Heart right ventricle (tissue), 16 donors: ENCODE data around the gene GPR176. TPM values are rescaled to one million over a fixed set of nuclear protein-coding genes. Genes with fewer than 3 reads are reported as not detected.

Experiments used
- ATAC-seq, 8 donors: fragments of 200-7000 bp; cut with Tn5 transposase; one replicate each; pipeline ENCODE4 v1.9.1; 2020; ENCODE audit warnings: mild to moderate bottlenecking in 8 of 8, moderate library complexity in 8 of 8, moderate number of reproducible peaks in 1 of 8
- DNase-seq, 2 donors: peaks; one replicate each; pipeline ENCODE4 v3.0.0-alpha.2; 2020
- H3K27ac ChIP-seq, 10 donors: fragments of 200-600 bp; sonication (generic) in 2 of 10; one replicate each; pipeline versions ENCODE4 v1.5.0 to v1.8.0; 2020 to 2022; ENCODE audit warnings: mild to moderate bottlenecking in 3 of 10
- H3K27me3 ChIP-seq, 7 donors: fragments of 200-600 bp; one replicate each; pipeline ENCODE4 v1.8.0; 2021 to 2022; ENCODE audit warnings: mild to moderate bottlenecking in 2 of 7
- H3K36me3 ChIP-seq, 9 donors: fragments of 200-600 bp; sonication (generic) in 1 of 9; one replicate each; pipeline versions ENCODE4 v1.5.0 to v1.8.0; 2020 to 2022; ENCODE audit warnings: mild to moderate bottlenecking in 2 of 9
- H3K4me1 ChIP-seq, 9 donors: fragments of 200-600 bp; sonication (generic) in 1 of 9; one replicate each; pipeline versions ENCODE4 v1.5.0 to v1.8.0; 2020 to 2022; ENCODE audit warnings: mild to moderate bottlenecking in 4 of 9
- H3K4me3 ChIP-seq, 10 donors: fragments of 200-600 bp; sonication (generic) in 2 of 10; one replicate each; pipeline versions ENCODE4 v1.5.0 to v1.8.0; 2020 to 2022; ENCODE audit warnings: mild to moderate bottlenecking in 7 of 10, moderate library complexity in 2 of 10
- H3K9me3 ChIP-seq, 11 donors: fragments of 200-600 bp in 10 of 11; sonication (generic) in 2 of 11; one replicate each; pipeline versions ENCODE4 v1.5.0 to v1.8.0; 2013 to 2022; ENCODE audit warnings: mild to moderate bottlenecking in 2 of 11, control low read depth in 1 of 11, moderate library complexity in 1 of 11
- CTCF ChIP-seq, 9 donors: fragments of 200-600 bp; sonication (generic) in 2 of 9; IDR thresholded peaks; one replicate each; pipeline versions ENCODE4 v1.5.0 to v1.8.0; 2021 to 2022; ENCODE audit warnings: antibody characterized with exemption in 9 of 9, mild to moderate bottlenecking in 5 of 9, moderate library complexity in 1 of 9
- WGBS, 2 donors: extraction: QIAGEN DNeasy Blood & Tissue Kit; methylation state at CpG; one replicate each; pipeline ENCODE4 v1.1.7; 2013; ENCODE audit warnings: inconsistent platforms in 1 of 2; 5-methylcytosine and 5-hydroxymethylcytosine counted together
- intact Hi-C, 10 donors: fragments of 100-400 bp; cut with DNase I; formaldehyde crosslinking; loops; one replicate each; pipeline versions ENCODE4 v1.11.1 to v1.14.2; 2022
- polyA plus RNA-seq, 2 donors: library from polyadenylated mRNA; stranded (reverse); fragments of 200-250 nt; gene quantifications; one replicate each; pipeline ENCODE4 v1.2.3, GENCODE V29; 2013
- total RNA-seq, 10 donors: library from RNA; stranded (reverse); fragmentation: NEBNext Ultra II Directional in 3 of 10; extraction: Animal tissue kit (Norgen Biotek cat#: 25700) in 3 of 10; gene quantifications; one replicate each; pipeline versions ENCODE4 v1.2.1 to v1.2.4, GENCODE V29; 2021 to 2023
- donor health status: Arrhythmogenic right ventricular cardiomyopathy.
- donor health status: ischemic (EF 13 %, LVEDD 7.1; RV severe dilation, severe dysfunction).
- donor health status: healthy with polysubstance abuse.
- donor health status: DM: no; HTN: yes; CAD: no.
- donor health status: DM: no; HTN: no; CAD: no.
- donor health status: ischemic (EF 25% LVEDD 6.9; RV normal size, moderate dysfunction).
- donor health status: ischemic (EF 25% LVEDD 5.7; RV mildly dilated, moderate dysfunction).
- donor health status: healthy.
- donor health status: DM: yes; HTN: yes; CAD: no.
- donor health status: Ischemic cardiomyopathy.
- donor health status: ischemic (EF 35%, LVEDD 5.7; RV mildly dilated, moderate dysfunction).
- donor health status: nonischemic (EF 11% LVEDD 7.7; RV severe dilation, severe dysfunction).
- donor health status: DM: yes; HTN: yes; CAD: no.
- donor health status: PGD.
- donor health status: ischemic (EF 29% LVEDD 5.4; RV normal size, mild dysfunction).
- donor health status: nonischemic (EF 23%, LVEDD 6.1; RV moderate dilation, normal function).

The GPR176 gene
- total and polyA plus RNA-seq, 12 donors = 0.87 to 3.1 (median 1.6) TPM

- Histone ChIP-seq H3K4me1 (peaks cover 0 to 18% (median 0%) of the 10 kb centered on the region in 9 donors), H3K27ac (no peak overlapping the region), H3K36me3 (no peaks in the 10 kb centered on the region), H3K4me3 (no peak overlapping the region), H3K9me3 (no peaks in the 10 kb centered on the region), H3K27me3 (no peaks in the 10 kb centered on the region)
- 89 to 98% methylated on average over 2 of the region's 2 CpGs for WGBS, 2 donors
- intact Hi-C loops = loop anchor here in 7 of 10 donors (5.0 to 10.0 kb wide), 4 partner anchors 76 to 188 kb away; no protein-coding TSS in a partner anchor
- no peak for TF ChIP-seq CTCF (IDR thresholded peaks at IDR 0.05)
- no peak for ATAC-seq
- DNase-seq = no peak
Measured at GRCh38 chr15:39870537-39870936, 49.5 kb downstream of the GPR176 start.

GRCh38 chr15:39869858-39870515, 50.1 kb downstream of the GPR176 start:
- ATAC-seq (peak in 3 of 8 donors; percentile 57 to 77 (median 67)), DNase-seq (peak in 1 of 2 donors; percentile 11)
- Histone ChIP-seq H3K9me3 (no peaks in the 10 kb centered on the region), H3K4me1 (peaks cover 0 to 18% (median 0%) of the 10 kb centered on the region in 9 donors), H3K36me3 (no peaks in the 10 kb centered on the region), H3K27ac (no peak overlapping the region), H3K4me3 (no peak overlapping the region), H3K27me3 (no peaks in the 10 kb centered on the region)
- TF ChIP-seq CTCF (IDR thresholded peaks at IDR 0.05) = no peak
- intact Hi-C loops = loop anchor here in 7 of 10 donors (5.0 to 10.0 kb wide), 4 partner anchors 75 to 188 kb away; no protein-coding TSS in a partner anchor
- WGBS, 2 donors = 48 to 62% methylated on average over 4 of the region's 4 CpGs

GRCh38 chr15:39869254-39869653, 50.8 kb downstream of the GPR176 start:
- H3K27me3 ChIP-seq = no peaks in the 10 kb centered on the region
- no peak for DNase-seq
- H3K27ac ChIP-seq = no peak overlapping the region
- no peak for TF ChIP-seq CTCF (IDR thresholded peaks at IDR 0.05)
- intact Hi-C loops = no loop called here
- peaks cover 0 to 18% (median 0%) of the 10 kb centered on the region in 9 donors for H3K4me1 ChIP-seq
- H3K36me3 ChIP-seq = no peaks in the 10 kb centered on the region
- H3K9me3 ChIP-seq = no peaks in the 10 kb centered on the region
- H3K4me3 ChIP-seq = no peak overlapping the region
- ATAC-seq = no peak
- WGBS, 2 donors = 77 to 80% methylated on average over 4 of the region's 4 CpGs

GRCh38 chr15:39868396-39868795, 51.7 kb downstream of the GPR176 start:
- H3K4me3 ChIP-seq = no peak overlapping the region
- no peaks in the 10 kb centered on the region for H3K27me3 ChIP-seq
- no peak for TF ChIP-seq CTCF (IDR thresholded peaks at IDR 0.05)
- H3K4me1 ChIP-seq = peaks cover 0 to 18% (median 0%) of the 10 kb centered on the region in 9 donors
- no peaks in the 10 kb centered on the region for H3K36me3 ChIP-seq
- H3K9me3 ChIP-seq = no peaks in the 10 kb centered on the region
- no peak for DNase-seq
- intact Hi-C loops = no loop called here
- no peak for ATAC-seq
- WGBS, 2 donors = 87 to 91% methylated on average over 2 of the region's 2 CpGs
- H3K27ac ChIP-seq = no peak overlapping the region
